IMR-90 (cell line): ENCODE results near the gene CD70.

Experiments
- BHLHE40 ChIP-seq: fragments of 150-350 bp; IDR thresholded peaks from 2 replicates; pipeline ENCODE4 v1.6.1; 2016; ENCODE audit warnings: mild to moderate bottlenecking, low read depth, low read length
- CTCF ChIP-seq: conservative IDR thresholded peaks from 2 replicates; pipeline ENCODE4 v1.5.1; 2012; ENCODE audit warnings: mild to moderate bottlenecking, low read depth, low read length, improper control_type of control experiment
- ELK1 ChIP-seq: fragments of 150-350 bp; IDR thresholded peaks from 2 replicates; pipeline ENCODE4 v1.6.1; 2016; ENCODE audit warnings: low read depth, mild to moderate bottlenecking, low read length, moderate library complexity, borderline replicate concordance
- MAFK ChIP-seq: IDR thresholded peaks from 2 replicates; pipeline ENCODE4 v1.6.1; 2012; ENCODE audit warnings: low read depth, low read length, improper control_type of control experiment
- RAD21 ChIP-seq: IDR thresholded peaks from 2 replicates; pipeline ENCODE4 v1.6.1; 2012; ENCODE audit warnings: low read length, improper control_type of control experiment
- RFX5 ChIP-seq: IDR thresholded peaks from 2 replicates; pipeline ENCODE4 v1.8.0; 2012; ENCODE audit warnings: low read depth, mild to moderate bottlenecking, low read length, moderate library complexity
- USF2 ChIP-seq: fragments of 150-350 bp; IDR thresholded peaks from 2 replicates; pipeline ENCODE4 v1.6.1; 2017; ENCODE audit warnings: mild to moderate bottlenecking, antibody characterized with exemption, low read length, low read depth

GRCh38 chr19:6608940-6609339 is 18.0 kb upstream of the CD70 start:
- TF ChIP-seq RAD21 (no peak), CTCF (no peak), ELK1 (no peak), MAFK (no peak), RFX5 (no peak), USF2 (no peak), BHLHE40 (no peak)
